GM10266 (cell line): ENCODE data around the gene KRTAP4-3.
"Not testable (repeated sequence)": the region's sequence is repeated elsewhere in the genome, so short reads cannot be mapped to it uniquely, and the experiment has no call there.

Source experiments
- DNase-seq: peaks from one replicate; pipeline ENCODE4 v3.0.0; 2012; ENCODE audit errors: extremely low spot score
- TF ChIP-seq, protein P1 (sequence below): IDR thresholded peaks from 2 replicates; pipeline ENCODE4 v1.5.1; 2012; ENCODE audit warnings: mild to moderate bottlenecking, low read depth; ENCODE audit not compliant: control insufficient read depth, insufficient read depth; ENCODE audit errors: missing control alignments

The KRTAP4-3 gene

DNA sequence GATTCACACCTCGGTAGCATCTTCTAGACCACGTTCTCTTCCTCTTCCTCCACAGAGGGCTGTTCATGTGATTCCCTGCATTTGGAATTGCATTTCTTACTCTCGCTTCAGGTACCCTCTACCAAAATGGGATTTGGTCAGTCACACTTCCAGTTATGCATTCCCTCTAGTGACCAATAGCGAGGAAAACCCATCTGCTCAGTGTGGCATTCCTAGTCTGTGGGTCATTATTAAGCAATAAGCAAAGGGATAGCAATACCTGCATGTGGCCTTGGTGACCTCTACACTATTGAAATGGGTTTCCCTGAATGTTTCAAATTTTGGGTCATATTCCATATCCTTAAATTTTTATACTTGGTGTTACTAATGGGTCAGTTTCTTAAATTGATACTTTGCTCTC lies 18.0 kb downstream of the KRTAP4-3 start:
- TF ChIP-seq, protein P1, sequence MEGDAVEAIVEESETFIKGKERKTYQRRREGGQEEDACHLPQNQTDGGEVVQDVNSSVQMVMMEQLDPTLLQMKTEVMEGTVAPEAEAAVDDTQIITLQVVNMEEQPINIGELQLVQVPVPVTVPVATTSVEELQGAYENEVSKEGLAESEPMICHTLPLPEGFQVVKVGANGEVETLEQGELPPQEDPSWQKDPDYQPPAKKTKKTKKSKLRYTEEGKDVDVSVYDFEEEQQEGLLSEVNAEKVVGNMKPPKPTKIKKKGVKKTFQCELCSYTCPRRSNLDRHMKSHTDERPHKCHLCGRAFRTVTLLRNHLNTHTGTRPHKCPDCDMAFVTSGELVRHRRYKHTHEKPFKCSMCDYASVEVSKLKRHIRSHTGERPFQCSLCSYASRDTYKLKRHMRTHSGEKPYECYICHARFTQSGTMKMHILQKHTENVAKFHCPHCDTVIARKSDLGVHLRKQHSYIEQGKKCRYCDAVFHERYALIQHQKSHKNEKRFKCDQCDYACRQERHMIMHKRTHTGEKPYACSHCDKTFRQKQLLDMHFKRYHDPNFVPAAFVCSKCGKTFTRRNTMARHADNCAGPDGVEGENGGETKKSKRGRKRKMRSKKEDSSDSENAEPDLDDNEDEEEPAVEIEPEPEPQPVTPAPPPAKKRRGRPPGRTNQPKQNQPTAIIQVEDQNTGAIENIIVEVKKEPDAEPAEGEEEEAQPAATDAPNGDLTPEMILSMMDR = no peak
- no peak for DNase-seq

DNA sequence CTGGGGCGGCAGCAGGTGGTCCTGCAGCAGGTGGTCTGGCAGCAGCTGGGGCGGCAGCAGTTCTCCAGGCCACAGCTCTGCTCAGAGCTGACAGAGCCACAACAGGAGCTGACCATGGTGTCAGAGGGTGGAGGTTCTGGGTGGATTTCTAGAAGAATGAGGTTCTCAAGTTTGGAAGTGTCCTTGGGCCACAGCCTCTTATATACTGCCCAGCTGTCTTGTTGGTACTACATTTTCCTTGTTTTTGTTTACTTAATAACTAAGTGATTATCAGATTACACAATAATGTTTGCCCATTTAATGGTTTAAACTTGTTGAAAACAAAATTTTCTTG lies 18.4 kb downstream of the KRTAP4-3 start, which contains the start of gene KRTAP4-5:
Gene KRTAP4-5 (minus strand): TSS at position 174 of the 334 bp plus-strand sequence. CDS start 58 bp downstream, at position 116.
- DNase-seq = no peak
- TF ChIP-seq, protein P1 = no peak

DNA sequence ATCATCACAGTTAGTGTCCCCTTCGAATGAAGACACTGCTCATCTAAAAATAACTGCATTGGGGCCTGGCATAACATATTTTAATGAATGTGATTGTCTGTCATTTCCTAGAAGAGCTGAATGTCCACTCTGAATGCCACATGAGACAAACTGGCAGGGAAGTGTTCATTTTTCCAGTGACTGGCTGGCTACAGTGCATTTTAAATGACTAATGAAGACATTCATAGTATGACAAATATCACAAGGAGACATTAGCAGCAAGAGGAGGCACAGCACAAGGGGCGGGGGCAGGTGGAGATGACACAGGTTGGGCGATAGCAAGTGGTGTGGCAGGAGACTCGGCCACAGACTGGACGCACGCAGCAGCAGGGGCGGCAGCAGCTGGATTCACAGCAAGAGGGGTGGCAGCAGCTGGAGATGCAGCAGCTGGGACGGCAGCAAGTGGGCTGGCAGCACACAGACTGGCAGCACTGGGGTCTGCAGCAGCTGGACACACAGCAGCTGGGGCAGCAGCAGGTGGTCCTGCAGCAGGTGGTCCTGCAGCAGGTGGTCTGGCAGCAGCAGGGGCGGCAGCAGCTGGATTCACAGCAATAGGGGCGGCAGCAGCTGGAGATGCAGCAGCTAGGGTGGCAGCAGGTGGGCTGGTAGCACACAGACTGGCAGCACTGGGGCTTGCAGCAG lies 18.9 kb downstream of the KRTAP4-3 start:
- not testable (repeated sequence) for DNase-seq

DNA sequence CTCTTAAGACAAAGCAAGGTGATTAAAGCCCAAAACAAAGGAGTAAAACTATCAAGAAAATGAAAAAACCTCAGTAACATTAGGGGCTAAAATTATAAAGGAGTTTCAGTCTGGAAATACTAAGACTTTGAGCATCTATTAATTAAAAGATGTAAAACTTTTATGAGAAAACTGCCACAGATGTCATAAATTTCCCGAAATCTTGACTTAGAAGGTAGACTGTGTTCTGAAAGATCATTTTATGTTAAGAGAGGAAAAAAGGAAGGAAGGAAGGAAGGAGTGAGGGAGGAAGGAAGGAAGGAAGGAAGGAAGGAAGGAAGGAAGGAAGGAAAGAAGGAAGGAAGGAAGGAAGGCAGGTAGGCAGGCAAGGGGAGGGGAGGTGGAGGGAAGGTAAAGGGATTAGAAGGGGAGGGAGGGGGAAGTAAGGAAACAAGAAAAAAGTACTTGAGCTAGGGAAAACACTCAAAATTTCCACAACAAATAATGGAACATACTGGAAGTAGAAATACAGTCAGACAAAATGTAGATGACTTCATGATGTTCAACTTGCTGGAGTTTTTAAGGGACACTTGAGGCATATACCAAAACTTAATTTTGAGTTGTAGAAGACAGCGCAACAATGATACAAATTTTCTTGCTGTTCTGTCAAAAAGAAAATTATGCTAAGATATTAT lies 20.4 kb downstream of the KRTAP4-3 start:
- TF ChIP-seq, protein P1 = no peak
- DNase-seq = no peak

DNA sequence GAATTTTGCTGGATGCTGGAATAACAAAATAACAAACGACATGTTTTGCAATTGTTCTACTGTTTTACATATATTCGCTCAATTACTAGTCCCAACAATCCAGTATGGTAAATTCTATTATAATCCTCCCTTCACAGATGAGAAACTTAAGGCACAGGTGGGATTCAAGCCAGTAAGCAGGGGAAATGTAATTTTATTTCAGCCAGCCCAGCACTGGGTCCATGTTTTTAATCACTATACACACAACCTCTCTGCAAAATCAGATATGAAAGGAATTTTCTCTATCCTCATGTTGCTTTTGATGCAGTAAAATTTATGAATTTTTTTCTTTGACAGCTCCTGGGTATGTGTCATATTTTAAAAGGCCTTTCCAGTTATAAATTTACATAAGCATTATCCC lies 22.8 kb downstream of the KRTAP4-3 start:
- DNase-seq = no peak
- TF ChIP-seq, protein P1 = no peak

DNA sequence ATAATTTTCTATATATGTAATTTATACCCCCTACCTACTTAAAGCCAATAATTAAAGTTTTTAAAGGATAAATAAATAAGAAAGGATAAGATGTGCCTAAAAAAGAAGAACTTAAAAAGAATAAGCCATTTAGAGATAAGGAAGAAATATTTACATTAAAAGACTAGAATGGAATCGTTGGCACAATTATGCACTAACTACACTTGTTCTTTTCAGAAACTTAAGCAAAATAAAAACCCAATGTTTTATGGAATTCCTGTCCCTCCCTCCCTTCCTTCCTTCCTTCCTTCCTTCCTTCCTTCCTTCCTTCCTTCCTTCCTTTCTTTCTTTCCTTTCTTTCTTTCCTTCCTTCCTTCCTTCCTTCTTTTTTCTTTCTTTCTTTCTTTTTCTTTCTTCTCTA lies 23.2 kb downstream of the KRTAP4-3 start:
- TF ChIP-seq, protein P1 = no peak
- DNase-seq = no peak

DNA sequence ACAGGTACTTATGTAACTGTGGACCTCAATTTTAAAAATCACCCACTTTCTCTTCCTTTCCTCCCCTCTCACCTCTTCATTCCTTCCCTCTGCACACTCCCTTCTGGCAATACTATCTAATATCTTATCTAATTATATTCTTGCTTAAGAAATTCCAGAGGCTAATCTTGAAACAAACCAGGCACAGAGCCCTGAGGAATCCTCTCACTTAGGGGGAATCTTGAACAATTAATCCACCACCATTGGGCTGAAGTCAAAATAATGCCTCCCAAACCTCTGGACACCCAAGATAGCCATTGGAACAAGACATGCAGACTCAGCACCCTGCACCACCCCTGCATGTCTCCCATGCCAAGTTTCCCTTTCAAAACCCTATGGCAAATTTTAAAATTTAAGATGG lies 26.7 kb downstream of the KRTAP4-3 start:
- TF ChIP-seq, protein P1 = no peak
- DNase-seq = no peak
